GM23248 (cell line): Measurements from ENCODE around the gene GABRG3. TPM values are rescaled to one million over a fixed set of nuclear protein-coding genes. Genes with fewer than 3 reads are reported as not detected.

Source experiments
- DNase-seq: peaks from one replicate; pipeline ENCODE4 v3.0.0-alpha.2; 2015
- H2AFZ ChIP-seq: fragments of 200-600 bp; sonication (generic); 2 replicates; pipeline ENCODE4 v1.6.1; 2016; ENCODE audit warnings: antibody characterized with exemption
- H3F3A ChIP-seq: fragments of 200-600 bp; sonication (generic); 2 replicates; pipeline ENCODE4 v1.6.1; 2016; ENCODE audit warnings: mild to moderate bottlenecking, antibody characterized with exemption, mixed run types; ENCODE audit not compliant: insufficient read depth
- H3K27ac ChIP-seq: fragments of 200-600 bp; sonication (generic); 2 replicates; pipeline ENCODE4 v1.5.1; 2016; ENCODE audit warnings: mild to moderate bottlenecking
- H3K27me3 ChIP-seq: fragments of 200-600 bp; sonication (generic); replicated peaks from 2 replicates; pipeline ENCODE4 v1.6.1; 2016; ENCODE audit warnings: mild to moderate bottlenecking; ENCODE audit not compliant: insufficient read depth
- H3K36me3 ChIP-seq: fragments of 200-600 bp; sonication (generic); 2 replicates; pipeline ENCODE4 v1.6.1; 2016; ENCODE audit warnings: low read depth, mild to moderate bottlenecking
- H3K4me1 ChIP-seq: fragments of 200-600 bp; sonication (generic); 2 replicates; pipeline ENCODE4 v1.6.1; 2016; ENCODE audit warnings: mild to moderate bottlenecking; ENCODE audit not compliant: insufficient read depth
- H3K4me2 ChIP-seq: fragments of 200-600 bp; sonication (generic); one replicate; pipeline ENCODE4 v1.6.1; 2016; ENCODE audit warnings: mild to moderate bottlenecking; ENCODE audit not compliant: unreplicated experiment
- H3K4me3 ChIP-seq: fragments of 200-600 bp; sonication (generic); 2 replicates; pipeline ENCODE4 v1.5.1; 2016; ENCODE audit warnings: mild to moderate bottlenecking
- H3K79me2 ChIP-seq: fragments of 200-600 bp; sonication (generic); 2 replicates; pipeline ENCODE4 v1.6.1; 2016; ENCODE audit warnings: mild to moderate bottlenecking; ENCODE audit not compliant: insufficient read depth
- H3K9ac ChIP-seq: fragments of 200-600 bp; sonication (generic); 2 replicates; pipeline ENCODE4 v1.6.1; 2016; ENCODE audit warnings: mild to moderate bottlenecking
- H3K9me2 ChIP-seq: fragments of 200-600 bp; sonication (generic); 2 replicates; pipeline ENCODE4 v1.6.1; 2016; ENCODE audit warnings: mixed run types, mild to moderate bottlenecking, moderate library complexity; ENCODE audit not compliant: insufficient read depth
- H3K9me3 ChIP-seq: fragments of 200-600 bp; sonication (generic); one replicate; pipeline ENCODE4 v1.6.1; 2017; ENCODE audit warnings: low read depth
- H4K20me1 ChIP-seq: fragments of 200-600 bp; sonication (generic); 2 replicates; pipeline ENCODE4 v1.6.0; 2016; ENCODE audit not compliant: insufficient read depth
- EZH2 ChIP-seq: fragments of 200-600 bp; sonication (generic); IDR thresholded peaks from 2 replicates; pipeline ENCODE4 v1.6.1; 2018; ENCODE audit warnings: antibody characterized with exemption, mild to moderate bottlenecking; ENCODE audit not compliant: insufficient read depth, poor library complexity, severe bottlenecking
- EZH2phosphoT487 ChIP-seq: fragments of 200-600 bp; sonication (generic); IDR thresholded peaks from 2 replicates; pipeline ENCODE4 v1.6.1; 2018; ENCODE audit warnings: antibody characterized with exemption, moderate library complexity, mild to moderate bottlenecking, low read depth; ENCODE audit not compliant: insufficient read depth
- WGBS, 2 experiments: methylation state at CpG; one replicate each; pipeline ENCODE4 v1.1.6; 2015 to 2017; ENCODE audit warnings: low lambda C conversion rate in 2 of 2, low coverage in 1 of 2; ENCODE audit errors: missing lambda C conversion rate in 2 of 2; 5-methylcytosine and 5-hydroxymethylcytosine counted together
- in situ Hi-C: fragments of 300-500 bp; cut with MboI; formaldehyde crosslinking; loops from 2 replicates; pipeline ENCODE4 v1.15.0; 2020
- polyA plus RNA-seq: library from polyadenylated mRNA; unstranded; fragments of >200 nt; fragmentation: Nextera tagmentation; extraction: Ambion mirVana; gene quantifications from 2 replicates; pipeline ENCODE4 v1.2.1, GENCODE V29; 2016
- total RNA-seq: library from RNA; depleted of rRNA; stranded (reverse); fragments of >200 nt; shearing (Covaris generic); gene quantifications from 2 replicates; pipeline ENCODE4 v1.2.3, GENCODE V29; 2014

Gene GABRG3
- total and polyA plus RNA-seq, 2 experiments from 2014 or later = not detected

GRCh38 chr15:27427276-27427675, 456.3 kb downstream of the GABRG3 start:
- Histone ChIP-seq H3K36me3 (no peaks in the 10 kb centered on the region), H2AFZ (no peak overlapping the region), H3K9me3 (no peaks in the 10 kb centered on the region), H3K4me3 (no peak overlapping the region), H3K4me2 (no peak overlapping the region), H3K9ac (no peak overlapping the region), H3F3A (no peaks in the 10 kb centered on the region), H3K4me1 (no peaks in the 10 kb centered on the region), H3K27ac (no peak overlapping the region), H3K27me3 (no peaks in the 10 kb centered on the region), H4K20me1 (no peaks in the 10 kb centered on the region), H3K9me2 (no peaks in the 10 kb centered on the region), H3K79me2 (no peaks in the 10 kb centered on the region)
- no peak for TF ChIP-seq EZH2phosphoT487
- no peak for TF ChIP-seq EZH2
- WGBS, 2 experiments = 52 to 63% methylated on average over 1 of the region's 1 CpG
- in situ Hi-C loops = no loop called here
- no peak for DNase-seq

- Histone ChIP-seq H3K4me1 (no peaks in the 10 kb centered on the region), H3K36me3 (no peaks in the 10 kb centered on the region), H3K27ac (no peak overlapping the region), H3K9ac (no peak overlapping the region), H3K79me2 (no peaks in the 10 kb centered on the region), H3K9me2 (no peaks in the 10 kb centered on the region), H3K27me3 (no peaks in the 10 kb centered on the region), H3K4me3 (no peak overlapping the region), H2AFZ (no peak overlapping the region), H3F3A (no peaks in the 10 kb centered on the region), H3K4me2 (no peak overlapping the region), H3K9me3 (no peaks in the 10 kb centered on the region), H4K20me1 (no peaks in the 10 kb centered on the region)
- TF ChIP-seq EZH2 (no peak), EZH2phosphoT487 (no peak)
- 62 to 63% methylated on average over 3 of the region's 3 CpGs for WGBS, 2 experiments
- DNase-seq = no peak
- in situ Hi-C loops = no loop called here
These were observed 457.2 kb downstream of the GABRG3 start for GRCh38 chr15:27428151-27428550.

GRCh38 chr15:27429577-27429976, 458.6 kb downstream of the GABRG3 start:
- H3K36me3 ChIP-seq = no peaks in the 10 kb centered on the region
- H3K9me2 ChIP-seq = no peaks in the 10 kb centered on the region
- no peaks in the 10 kb centered on the region for H3F3A ChIP-seq
- in situ Hi-C loops = no loop called here
- no peak overlapping the region for H3K4me3 ChIP-seq
- DNase-seq = no peak
- H3K4me1 ChIP-seq = no peaks in the 10 kb centered on the region
- no peak overlapping the region for H3K9ac ChIP-seq
- H3K79me2 ChIP-seq = no peaks in the 10 kb centered on the region
- 53 to 57% methylated on average over 4 of the region's 4 CpGs for WGBS, 2 experiments
- no peak overlapping the region for H2AFZ ChIP-seq
- no peaks in the 10 kb centered on the region for H4K20me1 ChIP-seq
- no peaks in the 10 kb centered on the region for H3K27me3 ChIP-seq
- no peaks in the 10 kb centered on the region for H3K9me3 ChIP-seq
- no peak overlapping the region for H3K27ac ChIP-seq
- no peak overlapping the region for H3K4me2 ChIP-seq
- TF ChIP-seq EZH2phosphoT487 (no peak), EZH2 (no peak)

GRCh38 chr15:27433604-27434003, 462.6 kb downstream of the GABRG3 start:
- Histone ChIP-seq H3K4me1 (0 out of 2 replicates have a peak, but pooled peaks cover under 1% of the 10 kb centered on the region), H4K20me1 (no peaks in the 10 kb centered on the region), H3K9ac (no peak overlapping the region), H3F3A (no peaks in the 10 kb centered on the region), H3K79me2 (no peaks in the 10 kb centered on the region), H3K4me2 (no peak overlapping the region), H3K36me3 (no peaks in the 10 kb centered on the region), H3K9me2 (no peaks in the 10 kb centered on the region), H3K27ac (no peak overlapping the region), H3K4me3 (no peak overlapping the region), H2AFZ (no peak overlapping the region), H3K9me3 (no peaks in the 10 kb centered on the region), H3K27me3 (no peaks in the 10 kb centered on the region)
- WGBS, 2 experiments = 19 to 24% methylated on average over 4 of the region's 4 CpGs
- in situ Hi-C loops = no loop called here
- DNase-seq = no peak
- no peak for TF ChIP-seq EZH2
- TF ChIP-seq EZH2phosphoT487 = no peak
